Epithelial cell of proximal tubule (primary cell): ENCODE data around the gene PTBP1. TPM values are rescaled to one million over a fixed set of nuclear protein-coding genes. Genes with fewer than 3 reads are reported as not detected.

ENCODE experiments used
- DNase-seq: peaks from one replicate; pipeline ENCODE4 v3.0.0-alpha.2; 2011; ENCODE audit warnings: low read depth
- H3K4me3 ChIP-seq: 2 replicates; pipeline ENCODE4 v1.5.1; 2011; ENCODE audit warnings: low read depth, mild to moderate bottlenecking, low read length
- CTCF ChIP-seq: conservative IDR thresholded peaks from 2 replicates; pipeline ENCODE4 v1.5.1; 2012; ENCODE audit warnings: low read depth, mild to moderate bottlenecking, low read length
- total RNA-seq: library from RNA; depleted of rRNA; stranded (reverse); fragments of >200 nt; gene quantifications from 2 replicates; pipeline ENCODE4 v1.2.3, GENCODE V29; 2015

The PTBP1 gene
- total RNA-seq, 1 donor from 2014 or later, result 186 TPM

- no peak overlapping the region for H3K4me3 ChIP-seq
- TF ChIP-seq CTCF, result no peak
- DNase-seq, result no peak
Observed at GRCh38 chr19:772730-773436, 24.4 kb upstream of the PTBP1 start.

GRCh38 chr19:776549-776948 is 20.7 kb upstream of the PTBP1 start:
- DNase-seq, result no peak

GRCh38 chr19:778910-779653 is 18.2 kb upstream of the PTBP1 start:
- no peak for TF ChIP-seq CTCF
- DNase-seq, result peak; percentile 77
- no peak overlapping the region for H3K4me3 ChIP-seq

More at GRCh38 chr19:776549-776948, 20.7 kb upstream of the PTBP1 start:
- H3K4me3 ChIP-seq, result no peak overlapping the region
- TF ChIP-seq CTCF, result no peak

GRCh38 chr19:780935-781334 is 16.3 kb upstream of the PTBP1 start:
- H3K4me3 ChIP-seq, result no peak overlapping the region
- no peak for TF ChIP-seq CTCF

GRCh38 chr19:781800-782184 is 15.5 kb upstream of the PTBP1 start:
- TF ChIP-seq CTCF, result no peak
- H3K4me3 ChIP-seq, result no peak overlapping the region
- no peak for DNase-seq

More at GRCh38 chr19:780935-781334, 16.3 kb upstream of the PTBP1 start:
- DNase-seq, result no peak

GRCh38 chr19:782185-782877 is 14.9 kb upstream of the PTBP1 start:
- DNase-seq, result no peak
- TF ChIP-seq CTCF, result no peak

More at GRCh38 chr19:782185-782877, 14.9 kb upstream of the PTBP1 start:
- H3K4me3 ChIP-seq, result peak overlapping the region; percentile 39
